H9 (cell line): ENCODE results near the gene ABCB1. TPM values are rescaled to one million over a fixed set of nuclear protein-coding genes. Genes with fewer than 3 reads are reported as not detected.

ENCODE experiments used
- DNase-seq: peaks from one replicate; pipeline ENCODE4 v3.0.0-alpha.2; 2017
- H2AFZ ChIP-seq: one replicate; pipeline ENCODE4 v1.6.1; 2013; ENCODE audit warnings: mild to moderate bottlenecking, low read length, control low read depth, moderate library complexity
- H2AK5ac ChIP-seq: 2 replicates; pipeline ENCODE4 v1.6.1; 2013; ENCODE audit warnings: low read length, control low read depth, mixed read lengths; ENCODE audit not compliant: insufficient read length
- H2BK120ac ChIP-seq: one replicate; pipeline ENCODE4 v1.6.1; 2013; ENCODE audit warnings: low read depth, mild to moderate bottlenecking, low read length, control low read depth, inconsistent platforms; ENCODE audit not compliant: poor library complexity, severe bottlenecking
- H2BK12ac ChIP-seq: 2 replicates; pipeline ENCODE4 v1.6.1; 2013; ENCODE audit warnings: low read length, control low read depth, mixed read lengths, low read depth; ENCODE audit not compliant: insufficient read length
- H2BK15ac ChIP-seq: 2 replicates; pipeline ENCODE4 v1.6.1; 2013; ENCODE audit warnings: low read depth, low read length, control low read depth
- H2BK20ac ChIP-seq: one replicate; pipeline ENCODE4 v1.6.1; 2013; ENCODE audit warnings: low read depth, mild to moderate bottlenecking, low read length, control low read depth, inconsistent platforms; ENCODE audit not compliant: poor library complexity, severe bottlenecking
- H2BK5ac ChIP-seq: 2 replicates; pipeline ENCODE4 v1.6.1; 2013; ENCODE audit warnings: low read length, control low read depth, mixed read lengths; ENCODE audit not compliant: insufficient read length
- H3K14ac ChIP-seq: 2 replicates; pipeline ENCODE4 v1.6.1; 2013; ENCODE audit warnings: low read length, control low read depth; ENCODE audit not compliant: insufficient read depth
- H3K18ac ChIP-seq: 2 replicates; pipeline ENCODE4 v1.6.1; 2013; ENCODE audit warnings: low read depth, mild to moderate bottlenecking, mixed read lengths, low read length, control low read depth; ENCODE audit not compliant: insufficient read length
- H3K23ac ChIP-seq: 2 replicates; pipeline ENCODE4 v1.6.1; 2013; ENCODE audit warnings: low read length, control low read depth, mixed read lengths, low read depth; ENCODE audit not compliant: insufficient read length
- H3K23me2 ChIP-seq: 2 replicates; pipeline ENCODE4 v1.6.1; 2013; ENCODE audit warnings: low read depth, mild to moderate bottlenecking, mixed read lengths, low read length, control low read depth; ENCODE audit not compliant: insufficient read length, poor library complexity, severe bottlenecking
- H3K27ac ChIP-seq: 2 replicates; pipeline ENCODE4 v1.5.1; 2013; ENCODE audit warnings: low read length, control low read depth, mixed read lengths, low read depth; ENCODE audit not compliant: insufficient read length
- H3K27me3 ChIP-seq: 2 replicates; pipeline ENCODE4 v1.6.1; 2013; ENCODE audit warnings: low read length, control low read depth, inconsistent platforms; ENCODE audit not compliant: insufficient read depth
- H3K4ac ChIP-seq: 2 replicates; pipeline ENCODE4 v1.6.1; 2013; ENCODE audit warnings: low read depth, mild to moderate bottlenecking, control low read depth, inconsistent platforms, low read length, moderate library complexity
- H3K4me1 ChIP-seq: 2 replicates; pipeline ENCODE4 v1.6.1; 2013; ENCODE audit warnings: low read length, control low read depth, inconsistent platforms; ENCODE audit not compliant: insufficient read depth
- H3K4me2 ChIP-seq: 2 replicates; pipeline ENCODE4 v1.6.1; 2013; ENCODE audit warnings: low read length, control low read depth, mixed read lengths; ENCODE audit not compliant: insufficient read length, insufficient read depth
- H3K56ac ChIP-seq: 2 replicates; pipeline ENCODE4 v1.6.1; 2013; ENCODE audit warnings: low read depth, mild to moderate bottlenecking, mixed read lengths, low read length, control low read depth; ENCODE audit not compliant: insufficient read length
- H3K79me1 ChIP-seq: 2 replicates; pipeline ENCODE4 v1.6.1; 2013; ENCODE audit warnings: low read depth, mild to moderate bottlenecking, moderate library complexity, low read length, control low read depth, inconsistent platforms; ENCODE audit not compliant: insufficient read depth, poor library complexity, severe bottlenecking
- H3K79me2 ChIP-seq: 2 replicates; pipeline ENCODE4 v1.6.1; 2013; ENCODE audit warnings: low read length, control low read depth, inconsistent platforms; ENCODE audit not compliant: insufficient read depth
- H3K9ac ChIP-seq: 2 replicates; pipeline ENCODE4 v1.6.1; 2013; ENCODE audit warnings: low read length, control low read depth, mixed read lengths; ENCODE audit not compliant: insufficient read length; ENCODE audit errors: extremely low read depth
- H3K9me3 ChIP-seq: one replicate; pipeline ENCODE4 v1.6.1; 2013; ENCODE audit warnings: low read depth, low read length, inconsistent platforms; ENCODE audit not compliant: control insufficient read depth
- H3T11ph ChIP-seq: one replicate; pipeline ENCODE4 v1.6.1; 2013; ENCODE audit warnings: mild to moderate bottlenecking, low read length, control low read depth, inconsistent platforms
- H4K20me1 ChIP-seq: one replicate; pipeline ENCODE4 v1.6.1; 2013; ENCODE audit not compliant: control insufficient read depth, insufficient read length, insufficient read depth
- H4K5ac ChIP-seq: 2 replicates; pipeline ENCODE4 v1.6.1; 2013; ENCODE audit warnings: low read depth, mild to moderate bottlenecking, mixed read lengths, low read length, control low read depth; ENCODE audit not compliant: insufficient read length
- H4K8ac ChIP-seq: replicated peaks from 2 replicates; pipeline ENCODE4 v1.6.1; 2013; ENCODE audit warnings: low read length, control low read depth, mixed read lengths, low read depth; ENCODE audit not compliant: insufficient read length
- H4K91ac ChIP-seq: 2 replicates; pipeline ENCODE4 v1.6.1; 2013; ENCODE audit warnings: low read depth, mild to moderate bottlenecking, moderate library complexity, mixed read lengths, low read length, control low read depth; ENCODE audit not compliant: insufficient read length
- H3K27ac Mint-ChIP-seq, 3 experiments: 2 replicates in 2 of 3; 3 replicates in 1 of 3; pipeline ENCODE4 v1.8.0; 2020 to 2021; ENCODE audit warnings: mixed read lengths in 3 of 3, mild to moderate bottlenecking in 1 of 3, moderate library complexity in 1 of 3
- H3K27me3 Mint-ChIP-seq: 2 replicates; pipeline ENCODE4 v1.8.0; 2021; ENCODE audit warnings: low read depth, mild to moderate bottlenecking, moderate library complexity, mixed read lengths
- H3K36me3 Mint-ChIP-seq, 3 experiments: 2 replicates in 2 of 3; 3 replicates in 1 of 3; pipeline ENCODE4 v1.8.0; 2020 to 2021; ENCODE audit warnings: low read depth in 3 of 3, mixed read lengths in 3 of 3; ENCODE audit not compliant: insufficient read depth in 1 of 3
- H3K4me1 Mint-ChIP-seq, 2 experiments: 2 replicates each; pipeline ENCODE4 v1.8.0; 2020; ENCODE audit warnings: mixed read lengths in 2 of 2
- H3K4me3 Mint-ChIP-seq, 2 experiments: 2 replicates in 1 of 2; 3 replicates in 1 of 2; pipeline ENCODE4 v1.8.0; 2020 to 2021; ENCODE audit warnings: mild to moderate bottlenecking in 2 of 2, mixed read lengths in 2 of 2, moderate library complexity in 1 of 2
- H3K9me3 Mint-ChIP-seq, 2 experiments: 2 replicates in 1 of 2; 3 replicates in 1 of 2; pipeline ENCODE4 v1.8.0; 2020; ENCODE audit warnings: mild to moderate bottlenecking in 2 of 2, mixed read lengths in 2 of 2, moderate library complexity in 1 of 2
- WGBS: extraction: QIAGEN DNeasy Blood & Tissue Kit; methylation state at CpG from one replicate; pipeline ENCODE4 v1.1.7; 2013; ENCODE audit warnings: missing lambda C conversion rate, low lambda C conversion rate, mixed read lengths; ENCODE audit not compliant: insufficient read length; ENCODE audit errors: extremely low coverage; 5-methylcytosine and 5-hydroxymethylcytosine counted together
- total RNA-seq: library from RNA; stranded (reverse); gene quantifications from 2 replicates; pipeline ENCODE4 v1.2.1, GENCODE V29; 2021
- TF ChIP-seq, protein P1 (sequence below): fragments of 200-600 bp; sonication (generic); conservative IDR thresholded peaks from 3 replicates; pipeline ENCODE4 v1.8.0; 2021; ENCODE audit warnings: antibody characterized with exemption, mild to moderate bottlenecking

Gene ABCB1
- total RNA-seq, 1 experiment from 2014 or later: 0.33 TPM

DNA sequence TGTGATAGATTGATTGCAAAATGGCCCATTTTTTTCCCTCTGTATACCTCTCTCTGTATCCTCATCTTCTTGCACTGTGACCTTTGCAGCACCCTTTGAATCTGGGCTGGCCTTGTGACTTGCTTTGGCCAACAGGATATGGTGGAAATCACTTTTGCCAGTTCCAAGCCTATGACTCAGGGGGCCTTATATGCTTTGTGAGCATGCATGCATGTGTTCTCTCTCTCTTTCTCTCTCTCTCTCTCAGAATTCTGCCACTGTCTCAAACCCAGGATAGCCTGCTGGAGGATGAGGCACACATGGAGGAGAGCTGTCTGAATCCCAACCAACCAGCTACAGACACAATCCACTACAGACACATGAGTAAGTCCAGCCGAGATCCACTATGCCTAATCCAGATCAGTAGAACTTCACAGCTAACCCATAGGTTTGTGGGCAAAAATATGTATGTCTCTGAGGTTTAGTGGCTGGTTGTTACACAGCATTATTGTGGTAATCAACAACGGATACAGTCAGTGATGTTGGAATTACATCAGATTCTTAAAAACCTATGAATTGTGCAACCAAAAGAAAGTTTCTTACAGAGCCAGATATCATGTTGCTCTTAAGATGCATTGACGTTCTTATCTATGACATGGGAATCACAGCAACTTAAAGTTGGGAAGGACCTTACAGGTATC, 83.4 kb downstream of the ABCB1 start:
- no peak overlapping the region for H3K27ac ChIP-seq
- H4K91ac ChIP-seq: no peak overlapping the region
- Mint-ChIP-seq H3K4me3 (no peak overlapping the region), H3K9me3 (no peaks in the 10 kb centered on the region; a peak in 1 of 5 replicates), H3K4me1 (peaks cover 7 to 13% of the 10 kb centered on the region in 2 experiments), H3K36me3 (no peaks in the 10 kb centered on the region), H3K27me3 (no peaks in the 10 kb centered on the region), H3K27ac (no peak overlapping the region; a peak in 2 of 7 replicates)
- no peaks in the 10 kb centered on the region for H3K79me1 ChIP-seq
- no peaks in the 10 kb centered on the region for H3K23me2 ChIP-seq
- no peak overlapping the region for H2BK120ac ChIP-seq
- H3T11ph ChIP-seq: no peak overlapping the region
- H2AFZ ChIP-seq: no peak overlapping the region
- no peak overlapping the region for H3K23ac ChIP-seq
- no peak overlapping the region for H3K14ac ChIP-seq
- H2BK15ac ChIP-seq: no peak overlapping the region
- H3K4ac ChIP-seq: no peak overlapping the region
- H2BK5ac ChIP-seq: no peak overlapping the region
- H4K20me1 ChIP-seq: no peaks in the 10 kb centered on the region
- H3K56ac ChIP-seq: no peak overlapping the region
- H4K5ac ChIP-seq: no peak overlapping the region
- H3K9me3 ChIP-seq: no peaks in the 10 kb centered on the region
- no peak for DNase-seq
- H3K4me1 ChIP-seq: peaks cover 2% of the 10 kb centered on the region; the same call in 1 of the 2 replicates
- TF ChIP-seq, protein P1, sequence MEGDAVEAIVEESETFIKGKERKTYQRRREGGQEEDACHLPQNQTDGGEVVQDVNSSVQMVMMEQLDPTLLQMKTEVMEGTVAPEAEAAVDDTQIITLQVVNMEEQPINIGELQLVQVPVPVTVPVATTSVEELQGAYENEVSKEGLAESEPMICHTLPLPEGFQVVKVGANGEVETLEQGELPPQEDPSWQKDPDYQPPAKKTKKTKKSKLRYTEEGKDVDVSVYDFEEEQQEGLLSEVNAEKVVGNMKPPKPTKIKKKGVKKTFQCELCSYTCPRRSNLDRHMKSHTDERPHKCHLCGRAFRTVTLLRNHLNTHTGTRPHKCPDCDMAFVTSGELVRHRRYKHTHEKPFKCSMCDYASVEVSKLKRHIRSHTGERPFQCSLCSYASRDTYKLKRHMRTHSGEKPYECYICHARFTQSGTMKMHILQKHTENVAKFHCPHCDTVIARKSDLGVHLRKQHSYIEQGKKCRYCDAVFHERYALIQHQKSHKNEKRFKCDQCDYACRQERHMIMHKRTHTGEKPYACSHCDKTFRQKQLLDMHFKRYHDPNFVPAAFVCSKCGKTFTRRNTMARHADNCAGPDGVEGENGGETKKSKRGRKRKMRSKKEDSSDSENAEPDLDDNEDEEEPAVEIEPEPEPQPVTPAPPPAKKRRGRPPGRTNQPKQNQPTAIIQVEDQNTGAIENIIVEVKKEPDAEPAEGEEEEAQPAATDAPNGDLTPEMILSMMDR: no peak
- H2AK5ac ChIP-seq: no peak overlapping the region
- no peaks in the 10 kb centered on the region for H3K27me3 ChIP-seq
- no CpG with 5 or more reads among the region's 3 CpGs for WGBS
- H3K79me2 ChIP-seq: no peaks in the 10 kb centered on the region
- no peak overlapping the region for H2BK12ac ChIP-seq
- no peak overlapping the region for H2BK20ac ChIP-seq
- H3K9ac ChIP-seq: no peak overlapping the region
- H4K8ac ChIP-seq: no peak overlapping the region
- H3K18ac ChIP-seq: no peak overlapping the region
- H3K4me2 ChIP-seq: no peak overlapping the region
